ENCODE measurements around the gene OMA1. TPM values are rescaled to one million over a fixed set of nuclear protein-coding genes. Genes with fewer than 3 reads are reported as not detected.

The OMA1 gene
- total and polyA plus RNA-seq, 8 donors = 8.9 to 28.5 (median 14.7) TPM

DNA sequence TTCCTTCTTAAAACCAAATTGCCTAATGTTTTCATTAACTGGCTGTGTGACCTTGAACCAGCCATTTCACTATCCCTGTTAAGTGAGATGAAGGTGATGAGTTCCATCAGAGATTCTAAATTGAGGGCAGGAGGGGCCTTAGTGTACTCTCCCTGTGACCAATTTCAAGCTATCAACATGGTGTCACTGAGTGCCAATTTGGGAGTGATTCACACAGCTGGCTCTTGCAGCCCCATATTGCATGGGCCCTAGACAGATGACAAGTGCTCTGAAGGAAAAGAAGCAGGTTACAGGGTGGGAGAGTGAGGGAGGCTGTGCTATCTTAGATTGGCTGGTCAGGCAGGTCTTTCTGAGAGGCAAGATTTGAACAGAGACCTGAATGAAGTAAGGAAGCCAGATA lies 43.5 kb upstream of the OMA1 start:
- intact Hi-C loops (cut with DNase I) = no loop called here
- no peak for TF ChIP-seq CTCF (IDR thresholded peaks at IDR 0.05)
- Histone ChIP-seq H3K4me1 (peaks cover 9 to 17% (median 12%) of the 10 kb centered on the region in 3 donors), H3K27me3 (no peaks in the 10 kb centered on the region), H3K4me3 (no peak overlapping the region), H3K27ac (no peak overlapping the region), H3K9me3 (no peaks in the 10 kb centered on the region), H3K36me3 (no peaks in the 10 kb centered on the region)
- ATAC-seq (no peak), FAIRE-seq (no peak), DNase-seq (no peak)

GRCh38 chr1:58588396-58588795 lies 41.9 kb upstream of the OMA1 start:
- Histone ChIP-seq H3K27me3 (no peaks in the 10 kb centered on the region), H3K4me1 (peaks cover 12 to 28% (median 13%) of the 10 kb centered on the region in 3 donors), H3K4me3 (no peak overlapping the region), H3K9me3 (no peaks in the 10 kb centered on the region), H3K27ac (no peak overlapping the region), H3K36me3 (no peaks in the 10 kb centered on the region)
- no peak for TF ChIP-seq CTCF (IDR thresholded peaks at IDR 0.05)
- intact Hi-C loops (cut with DNase I) = no loop called here
- WGBS, 2 donors = 71 to 84% methylated on average over 5 of the region's 5 CpGs
- ATAC-seq (no peak), FAIRE-seq (no peak), DNase-seq (no peak)

- no peak for TF ChIP-seq CTCF (IDR thresholded peaks at IDR 0.05)
- FAIRE-seq (no peak), DNase-seq (no peak), ATAC-seq (no peak)
- Histone ChIP-seq H3K27ac (no peak overlapping the region), H3K36me3 (no peaks in the 10 kb centered on the region), H3K4me1 (peaks cover 7 to 25% (median 13%) of the 10 kb centered on the region in 3 donors), H3K27me3 (no peaks in the 10 kb centered on the region), H3K4me3 (no peak overlapping the region), H3K9me3 (no peaks in the 10 kb centered on the region)
- 87 to 94% methylated on average over 2 of the region's 2 CpGs for WGBS, 2 donors
- intact Hi-C loops (cut with DNase I) = no loop called here
These were observed 41.1 kb upstream of the OMA1 start for GRCh38 chr1:58587667-58588066.

GRCh38 chr1:58586271-58586670 lies 39.7 kb upstream of the OMA1 start:
- H3K4me3 ChIP-seq = no peak overlapping the region
- ATAC-seq = no peak
- DNase-seq = no peak
- TF ChIP-seq CTCF (IDR thresholded peaks at IDR 0.05) = no peak
- no peak overlapping the region for H3K27ac ChIP-seq
- H3K36me3 ChIP-seq = no peaks in the 10 kb centered on the region
- WGBS, 2 donors = 92 to 96% methylated on average over 4 of the region's 4 CpGs
- H3K9me3 ChIP-seq = no peaks in the 10 kb centered on the region
- intact Hi-C loops (cut with DNase I) = no loop called here
- H3K27me3 ChIP-seq = no peaks in the 10 kb centered on the region
- no peak for FAIRE-seq
- H3K4me1 ChIP-seq = peaks cover 0 to 13% (median 3%) of the 10 kb centered on the region in 3 donors

GRCh38 chr1:58585581-58586151 lies 39.1 kb upstream of the OMA1 start:
- ATAC-seq (peak in 1 of 4 donors; percentile 5), DNase-seq (no peak), FAIRE-seq (no peak)
- intact Hi-C loops (cut with DNase I) = no loop called here
- peak overlapping the region in 2 of 4 donors; percentile 65 to 79 for H3K27ac ChIP-seq
- H3K4me3 ChIP-seq = no peak overlapping the region
- H3K4me1 ChIP-seq = peaks cover 0 to 13% (median 3%) of the 10 kb centered on the region in 3 donors
- no peaks in the 10 kb centered on the region for H3K27me3 ChIP-seq
- H3K9me3 ChIP-seq = no peaks in the 10 kb centered on the region
- no peaks in the 10 kb centered on the region for H3K36me3 ChIP-seq
- WGBS, 2 donors = 56 to 70% methylated on average over 3 of the region's 3 CpGs
- TF ChIP-seq CTCF (IDR thresholded peaks at IDR 0.05) = no peak
